Left ventricle myocardium inferior (tissue), 1 donor: ENCODE results near the gene VPS54. TPM values are rescaled to one million over a fixed set of nuclear protein-coding genes. Genes with fewer than 3 reads are reported as not detected.
A peak's percentile ranks its signal among the peaks of the same experiment; 100 is the strongest.

ENCODE experiments used
- DNase-seq: peaks from one replicate; pipeline ENCODE4 v3.0.0-alpha.2; 2020
- H3K27ac ChIP-seq: fragments of 200-600 bp; replicated peaks from 2 replicates; pipeline ENCODE4 v1.8.0; 2021
- H3K27me3 ChIP-seq: fragments of 200-600 bp; 2 replicates; pipeline ENCODE4 v1.8.0; 2021; ENCODE audit warnings: low read depth
- H3K36me3 ChIP-seq: fragments of 200-600 bp; 2 replicates; pipeline ENCODE4 v1.8.0; 2021
- H3K4me1 ChIP-seq: fragments of 200-600 bp; 2 replicates; pipeline ENCODE4 v1.8.0; 2021
- H3K4me3 ChIP-seq: fragments of 200-600 bp; 2 replicates; pipeline ENCODE4 v1.8.0; 2021; ENCODE audit warnings: mild to moderate bottlenecking, moderate library complexity
- H3K9me3 ChIP-seq: fragments of 200-600 bp; replicated peaks from 2 replicates; pipeline ENCODE4 v1.8.0; 2021
- CTCF ChIP-seq: fragments of 200-600 bp; IDR thresholded peaks from 2 replicates; pipeline ENCODE4 v1.8.0; 2021; ENCODE audit warnings: antibody characterized with exemption, mild to moderate bottlenecking, borderline replicate concordance
- intact Hi-C: fragments of 100-400 bp; cut with micrococcal nuclease; formaldehyde crosslinking; loops from one replicate; pipeline ENCODE4 v1.11.0; 2022
- total RNA-seq: library from RNA; stranded (reverse); fragmentation: NEBNext Ultra II Directional; extraction: Animal tissue kit (Norgen Biotek cat#: 25700); gene quantifications from one replicate; pipeline ENCODE4 v1.2.1, GENCODE V29; 2021
- donor health status: DM: no; HTN: yes; CAD: no; lungs with severe emphysema.

VPS54 gene
- total RNA-seq, 1 donor from 2014 or later: 9.9 TPM

- Histone ChIP-seq H3K9me3 (no peaks in the 10 kb centered on the region), H3K4me3 (no peak overlapping the region), H3K27ac (peak overlapping the region; percentile 47), H3K36me3 (peaks cover 20% of the 10 kb centered on the region), H3K27me3 (no peaks in the 10 kb centered on the region), H3K4me1 (peaks cover 76% of the 10 kb centered on the region)
- no peak for TF ChIP-seq CTCF
- DNase-seq: no peak
- intact Hi-C loops: no loop called here
These were observed 147.4 kb downstream of the VPS54 start for GRCh38 chr2:63871864-63872263.

GRCh38 chr2:63870679-63871078, 148.5 kb downstream of the VPS54 start:
- intact Hi-C loops: no loop called here
- H3K4me3 ChIP-seq: no peak overlapping the region
- H3K27ac ChIP-seq: no peak overlapping the region
- no peak for DNase-seq
- no peaks in the 10 kb centered on the region for H3K9me3 ChIP-seq
- H3K4me1 ChIP-seq: peaks cover 77% of the 10 kb centered on the region
- peaks cover 20% of the 10 kb centered on the region for H3K36me3 ChIP-seq
- TF ChIP-seq CTCF: no peak
- H3K27me3 ChIP-seq: no peaks in the 10 kb centered on the region

DNA sequence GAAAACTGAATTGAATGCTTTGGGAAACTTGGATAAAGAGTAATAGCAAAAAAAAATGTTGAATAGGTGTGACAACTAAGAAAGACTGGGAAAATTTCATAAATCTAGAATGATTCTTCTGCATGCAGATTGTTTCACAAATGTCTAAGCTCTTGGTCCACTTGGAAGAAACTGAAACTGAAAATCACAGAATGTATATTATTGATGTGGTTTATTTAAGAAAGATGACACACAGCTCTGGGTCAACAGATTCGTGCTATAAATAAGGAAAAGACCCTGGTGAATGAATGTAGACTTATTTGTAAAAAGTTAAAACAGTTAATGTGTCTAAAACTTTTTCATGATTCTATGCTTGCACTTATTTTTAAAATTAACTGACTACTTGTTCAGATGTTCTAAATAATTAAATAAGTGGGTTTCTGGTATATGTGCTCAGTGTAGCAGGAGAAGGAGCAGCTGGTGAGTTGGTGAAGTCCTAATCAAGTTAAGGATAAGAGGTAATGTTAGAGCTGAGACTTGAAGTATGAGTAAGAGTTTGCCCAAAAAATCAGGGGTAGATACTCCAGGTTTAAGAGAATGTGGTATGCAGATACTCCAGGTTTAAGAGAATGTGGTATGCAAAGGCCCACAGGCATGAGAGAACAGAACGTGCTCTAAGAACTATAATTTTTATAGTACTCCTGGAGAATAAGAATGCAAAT, 153.1 kb downstream of the VPS54 start:
- intact Hi-C loops: no loop called here
- H3K4me3 ChIP-seq: no peak overlapping the region
- H3K9me3 ChIP-seq: no peaks in the 10 kb centered on the region
- peaks cover 75% of the 10 kb centered on the region for H3K4me1 ChIP-seq
- H3K36me3 ChIP-seq: peaks cover 43% of the 10 kb centered on the region
- DNase-seq: no peak
- no peaks in the 10 kb centered on the region for H3K27me3 ChIP-seq
- no peak overlapping the region for H3K27ac ChIP-seq
- no peak for TF ChIP-seq CTCF

GRCh38 chr2:63865159-63865799, 153.9 kb downstream of the VPS54 start:
- intact Hi-C loops: no loop called here
- H3K27ac ChIP-seq: peak overlapping the region; percentile 66

GRCh38 chr2:63863707-63864106, 155.5 kb downstream of the VPS54 start:
- Histone ChIP-seq H3K27ac (peak overlapping the region; percentile 66), H3K9me3 (no peaks in the 10 kb centered on the region), H3K4me3 (no peak overlapping the region), H3K27me3 (no peaks in the 10 kb centered on the region), H3K36me3 (peaks cover 62% of the 10 kb centered on the region), H3K4me1 (peaks cover 64% of the 10 kb centered on the region)
- intact Hi-C loops: no loop called here
- DNase-seq: no peak
- TF ChIP-seq CTCF: no peak

More at GRCh38 chr2:63865159-63865799, 153.9 kb downstream of the VPS54 start:
- no peaks in the 10 kb centered on the region for H3K27me3 ChIP-seq
- H3K9me3 ChIP-seq: no peaks in the 10 kb centered on the region
- no peak for TF ChIP-seq CTCF
- no peak for DNase-seq
- H3K4me3 ChIP-seq: no peak overlapping the region
- H3K4me1 ChIP-seq: peaks cover 73% of the 10 kb centered on the region
- peaks cover 47% of the 10 kb centered on the region for H3K36me3 ChIP-seq
